ENCODE results near the gene C1QTNF6.

The C1QTNF6 gene

DNA sequence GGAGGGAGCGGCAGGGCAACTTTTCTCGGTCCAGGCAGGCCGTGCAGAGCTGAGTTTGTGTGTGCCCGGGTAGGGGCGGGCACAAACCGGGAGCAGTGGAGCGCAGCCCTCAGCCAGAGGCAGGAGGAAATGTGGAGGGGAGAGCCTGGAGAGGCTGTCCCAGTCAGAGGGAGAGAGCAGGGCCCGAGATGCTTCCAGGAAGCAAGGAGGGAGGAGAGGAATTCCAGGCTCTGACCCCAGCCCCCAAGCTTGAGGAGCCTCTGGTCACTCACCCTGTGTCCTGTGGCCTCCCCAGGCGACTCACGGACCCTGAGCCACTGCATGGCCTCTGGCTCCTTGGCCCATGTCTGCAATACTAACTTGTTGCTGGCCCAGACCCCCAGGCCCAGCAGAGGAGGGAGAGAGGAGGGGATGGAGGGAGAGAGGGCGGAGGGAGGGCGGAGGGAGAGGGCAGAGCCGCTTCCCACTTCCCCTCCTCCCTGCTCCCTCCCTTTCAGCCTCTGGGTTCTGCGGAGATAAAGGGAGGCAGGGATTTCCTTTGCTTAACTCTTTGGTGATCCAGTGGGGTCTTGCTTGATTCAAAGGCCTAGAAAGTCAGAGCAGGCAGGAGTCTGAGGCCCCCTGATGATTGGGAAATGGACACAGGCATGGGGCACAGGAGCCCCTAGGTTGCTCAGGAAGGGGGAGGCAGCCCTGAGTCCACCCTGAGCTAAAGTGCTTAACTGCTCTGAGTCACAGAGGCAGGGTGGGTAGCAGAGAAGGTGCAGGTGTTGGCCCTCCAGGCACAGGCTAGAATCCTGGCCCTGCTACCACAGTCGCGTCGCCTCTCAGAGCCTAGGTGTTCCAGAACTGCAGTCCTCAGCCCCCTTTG lies at the start of gene C1QTNF6:
Gene C1QTNF6, minus strand, starts transcription at position 357 of the 871 bp plus-strand sequence. Its CDS starts 34 bp downstream, at position 323.
- Histone ChIP-seq H3K4me3 (ENCODE audit: low read length, poor library complexity, severe bottlenecking) (peak within 1 kb of the TSS; percentile 69), H2AFZ (ENCODE audit: low read length) (peak within 1 kb of the TSS; percentile 32; the same call in 1 of the 2 replicates)

GRCh38 chr22:37235897-37236607 lies 48.0 kb upstream of the C1QTNF6 start:
- TF ChIP-seq CTCF (conservative IDR thresholded peaks at IDR 0.05; ENCODE audit: low read length) (no peak), EZH2phosphoT487 (IDR thresholded peaks at IDR 0.05; ENCODE audit: borderline replicate concordance) (no peak)
- H3K36me3 ChIP-seq (ENCODE audit: insufficient read depth, low read length) = peaks cover 88% of the 10 kb centered on the region; the same call in 1 of the 2 replicates
- no peak overlapping the region for H2AFZ ChIP-seq (ENCODE audit: low read length)
- H3K4me1 ChIP-seq (ENCODE audit: insufficient read depth, low read length, poor library complexity, severe bottlenecking) = peaks cover 73% of the 10 kb centered on the region
- H4K20me1 ChIP-seq (ENCODE audit: insufficient read depth, low read length, poor library complexity, severe bottlenecking) = peaks cover 94% of the 10 kb centered on the region
- no peak overlapping the region for H3K9ac ChIP-seq (ENCODE audit: low read depth, low read length, poor library complexity, severe bottlenecking)
- H3K9me2 ChIP-seq (replicated peaks; ENCODE audit: low read depth, low read length) = no peaks in the 10 kb centered on the region
- no peak overlapping the region for H3K4me3 ChIP-seq (ENCODE audit: low read length, poor library complexity, severe bottlenecking)
- H3K27me3 ChIP-seq (ENCODE audit: insufficient read depth, low read length, poor library complexity, severe bottlenecking) = no peaks in the 10 kb centered on the region
- peaks cover 5% of the 10 kb centered on the region for H3F3A ChIP-seq (ENCODE audit: low read depth)
- H3K4me2 ChIP-seq (ENCODE audit: low read depth, low read length, poor library complexity, severe bottlenecking) = peak overlapping the region; percentile 45
- H3K79me2 ChIP-seq (ENCODE audit: insufficient read depth, low read length) = peaks cover 99% of the 10 kb centered on the region
- H3K9me3 ChIP-seq (ENCODE audit: insufficient read depth, low read depth, low read length) = no peaks in the 10 kb centered on the region

More for the DNA sequence above, at the start of gene C1QTNF6:
- no peaks in the 10 kb centered on the region for H4K20me1 ChIP-seq (ENCODE audit: insufficient read depth, low read length, poor library complexity, severe bottlenecking)
- H3K27me3 ChIP-seq (ENCODE audit: insufficient read depth, low read length, poor library complexity, severe bottlenecking) = no peaks in the 10 kb centered on the region
- H3K4me1 ChIP-seq (ENCODE audit: insufficient read depth, low read length, poor library complexity, severe bottlenecking) = peaks cover 33% of the 10 kb centered on the region
- no peaks in the 10 kb centered on the region for H3K79me2 ChIP-seq (ENCODE audit: insufficient read depth, low read length)
- 0 out of 2 replicates have a peak, but pooled peaks cover 6% of the 10 kb centered on the region for H3F3A ChIP-seq (ENCODE audit: low read depth)
- H3K9me3 ChIP-seq (ENCODE audit: insufficient read depth, low read depth, low read length) = peaks cover 3% of the 10 kb centered on the region; the same call in 1 of the 2 replicates
- peak within 1 kb of the TSS; percentile 85 for H3K4me2 ChIP-seq (ENCODE audit: low read depth, low read length, poor library complexity, severe bottlenecking)
- TF ChIP-seq CTCF (conservative IDR thresholded peaks at IDR 0.05; ENCODE audit: low read length) (no peak), EZH2phosphoT487 (IDR thresholded peaks at IDR 0.05; ENCODE audit: borderline replicate concordance) (no peak)
- no peaks in the 10 kb centered on the region for H3K9me2 ChIP-seq (replicated peaks; ENCODE audit: low read depth, low read length)
- peak within 1 kb of the TSS; percentile 67 for H3K9ac ChIP-seq (ENCODE audit: low read depth, low read length, poor library complexity, severe bottlenecking)
- H3K36me3 ChIP-seq (ENCODE audit: insufficient read depth, low read length) = no peaks in the 10 kb centered on the region

- H3K4me1 ChIP-seq (ENCODE audit: insufficient read depth, low read length, poor library complexity, severe bottlenecking) = peaks cover 71% of the 10 kb centered on the region
- H3K4me3 ChIP-seq (ENCODE audit: low read length, poor library complexity, severe bottlenecking) = no peak overlapping the region
- no peaks in the 10 kb centered on the region for H3K27me3 ChIP-seq (ENCODE audit: insufficient read depth, low read length, poor library complexity, severe bottlenecking)
- TF ChIP-seq EZH2phosphoT487 (IDR thresholded peaks at IDR 0.05; ENCODE audit: borderline replicate concordance) = no peak
- TF ChIP-seq CTCF (conservative IDR thresholded peaks at IDR 0.05; ENCODE audit: low read length) = no peak
- no peak overlapping the region for H2AFZ ChIP-seq (ENCODE audit: low read length)
- peaks cover 91% of the 10 kb centered on the region for H3K79me2 ChIP-seq (ENCODE audit: insufficient read depth, low read length)
- H3K4me2 ChIP-seq (ENCODE audit: low read depth, low read length, poor library complexity, severe bottlenecking) = peak overlapping the region; percentile 45
- peaks cover 92% of the 10 kb centered on the region for H4K20me1 ChIP-seq (ENCODE audit: insufficient read depth, low read length, poor library complexity, severe bottlenecking)
- H3K9me3 ChIP-seq (ENCODE audit: insufficient read depth, low read depth, low read length) = no peaks in the 10 kb centered on the region
- no peak overlapping the region for H3K9ac ChIP-seq (ENCODE audit: low read depth, low read length, poor library complexity, severe bottlenecking)
- H3F3A ChIP-seq (ENCODE audit: low read depth) = peaks cover 13% of the 10 kb centered on the region
- H3K36me3 ChIP-seq (ENCODE audit: insufficient read depth, low read length) = peaks cover 83% of the 10 kb centered on the region; the same call in 1 of the 2 replicates
- H3K9me2 ChIP-seq (replicated peaks; ENCODE audit: low read depth, low read length) = no peaks in the 10 kb centered on the region
These were observed 47.0 kb upstream of the C1QTNF6 start for GRCh38 chr22:37234736-37235711.

Measured in Loucy (cell line).